GM12864 (cell line): ENCODE data around the gene POLR2E.
"Not testable (repeated sequence)": the region's sequence is repeated elsewhere in the genome, so short reads cannot be mapped to it uniquely, and the experiment has no call there.

ENCODE experiments used
- DNase-seq: peaks from one replicate; pipeline ENCODE4 v3.0.0-alpha.2; 2011; ENCODE audit warnings: low read depth
- H3K4me3 ChIP-seq: 2 replicates; pipeline ENCODE4 v1.5.1; 2011; ENCODE audit warnings: mild to moderate bottlenecking, low read depth, low read length, control low read depth
- TF ChIP-seq, protein P1 (sequence below): IDR thresholded peaks from 2 replicates; pipeline ENCODE4 v1.5.1; 2011; ENCODE audit warnings: low read depth, mild to moderate bottlenecking, moderate library complexity, low read length, control low read depth, inconsistent platforms; ENCODE audit errors: missing control alignments

Gene POLR2E

DNA sequence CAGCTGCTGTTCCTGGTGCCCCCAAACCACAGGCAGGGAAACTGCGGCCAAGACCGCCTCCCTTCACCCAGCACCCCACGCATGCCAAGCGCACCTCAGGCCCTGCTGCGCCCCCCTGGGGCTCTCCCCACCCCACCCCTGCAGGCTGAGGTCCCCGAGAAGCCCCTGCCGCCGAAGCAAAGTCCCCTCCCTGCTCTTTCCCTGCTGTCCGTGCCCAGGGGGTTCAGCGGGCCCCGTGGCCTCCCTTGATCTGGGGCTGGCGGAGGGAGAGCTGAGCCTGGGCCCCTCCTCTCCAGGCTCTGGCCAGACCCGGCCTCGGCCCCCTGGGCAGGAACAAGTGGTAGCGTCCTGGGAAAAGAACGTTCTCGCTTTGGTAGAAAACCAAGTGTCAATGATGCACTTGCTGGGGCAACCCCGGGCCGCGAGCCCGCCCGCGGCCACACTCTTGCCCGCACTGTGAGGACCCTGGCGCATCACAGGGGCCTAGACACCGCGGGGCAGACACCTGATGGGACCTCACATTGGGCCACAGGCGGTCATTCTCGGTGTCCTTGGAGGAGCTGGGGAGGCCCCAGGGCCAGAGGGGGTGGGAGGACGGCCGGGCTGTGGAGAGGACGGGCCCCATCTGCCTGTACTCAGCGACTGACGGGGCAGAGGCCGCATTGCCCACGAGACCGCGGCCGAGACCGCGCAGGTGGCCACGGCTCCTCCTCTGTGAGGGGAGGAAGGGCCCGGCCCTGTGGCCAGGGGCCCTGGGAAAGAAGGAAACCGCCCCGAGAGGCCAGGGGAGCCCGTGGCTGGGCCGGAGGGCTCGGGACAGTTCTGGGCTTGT is 37.6 kb upstream of the POLR2E start:
- H3K4me3 ChIP-seq, result peak overlapping the region; percentile 66
- no peak for DNase-seq
- TF ChIP-seq, protein P1, sequence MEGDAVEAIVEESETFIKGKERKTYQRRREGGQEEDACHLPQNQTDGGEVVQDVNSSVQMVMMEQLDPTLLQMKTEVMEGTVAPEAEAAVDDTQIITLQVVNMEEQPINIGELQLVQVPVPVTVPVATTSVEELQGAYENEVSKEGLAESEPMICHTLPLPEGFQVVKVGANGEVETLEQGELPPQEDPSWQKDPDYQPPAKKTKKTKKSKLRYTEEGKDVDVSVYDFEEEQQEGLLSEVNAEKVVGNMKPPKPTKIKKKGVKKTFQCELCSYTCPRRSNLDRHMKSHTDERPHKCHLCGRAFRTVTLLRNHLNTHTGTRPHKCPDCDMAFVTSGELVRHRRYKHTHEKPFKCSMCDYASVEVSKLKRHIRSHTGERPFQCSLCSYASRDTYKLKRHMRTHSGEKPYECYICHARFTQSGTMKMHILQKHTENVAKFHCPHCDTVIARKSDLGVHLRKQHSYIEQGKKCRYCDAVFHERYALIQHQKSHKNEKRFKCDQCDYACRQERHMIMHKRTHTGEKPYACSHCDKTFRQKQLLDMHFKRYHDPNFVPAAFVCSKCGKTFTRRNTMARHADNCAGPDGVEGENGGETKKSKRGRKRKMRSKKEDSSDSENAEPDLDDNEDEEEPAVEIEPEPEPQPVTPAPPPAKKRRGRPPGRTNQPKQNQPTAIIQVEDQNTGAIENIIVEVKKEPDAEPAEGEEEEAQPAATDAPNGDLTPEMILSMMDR, result no peak

- TF ChIP-seq, protein P1, result peak; percentile 3
- peak overlapping the region; percentile 66 for H3K4me3 ChIP-seq
- peak; percentile 60 for DNase-seq
Measured at GRCh38 chr19:1131718-1132551, 36.8 kb upstream of the POLR2E start.

DNA sequence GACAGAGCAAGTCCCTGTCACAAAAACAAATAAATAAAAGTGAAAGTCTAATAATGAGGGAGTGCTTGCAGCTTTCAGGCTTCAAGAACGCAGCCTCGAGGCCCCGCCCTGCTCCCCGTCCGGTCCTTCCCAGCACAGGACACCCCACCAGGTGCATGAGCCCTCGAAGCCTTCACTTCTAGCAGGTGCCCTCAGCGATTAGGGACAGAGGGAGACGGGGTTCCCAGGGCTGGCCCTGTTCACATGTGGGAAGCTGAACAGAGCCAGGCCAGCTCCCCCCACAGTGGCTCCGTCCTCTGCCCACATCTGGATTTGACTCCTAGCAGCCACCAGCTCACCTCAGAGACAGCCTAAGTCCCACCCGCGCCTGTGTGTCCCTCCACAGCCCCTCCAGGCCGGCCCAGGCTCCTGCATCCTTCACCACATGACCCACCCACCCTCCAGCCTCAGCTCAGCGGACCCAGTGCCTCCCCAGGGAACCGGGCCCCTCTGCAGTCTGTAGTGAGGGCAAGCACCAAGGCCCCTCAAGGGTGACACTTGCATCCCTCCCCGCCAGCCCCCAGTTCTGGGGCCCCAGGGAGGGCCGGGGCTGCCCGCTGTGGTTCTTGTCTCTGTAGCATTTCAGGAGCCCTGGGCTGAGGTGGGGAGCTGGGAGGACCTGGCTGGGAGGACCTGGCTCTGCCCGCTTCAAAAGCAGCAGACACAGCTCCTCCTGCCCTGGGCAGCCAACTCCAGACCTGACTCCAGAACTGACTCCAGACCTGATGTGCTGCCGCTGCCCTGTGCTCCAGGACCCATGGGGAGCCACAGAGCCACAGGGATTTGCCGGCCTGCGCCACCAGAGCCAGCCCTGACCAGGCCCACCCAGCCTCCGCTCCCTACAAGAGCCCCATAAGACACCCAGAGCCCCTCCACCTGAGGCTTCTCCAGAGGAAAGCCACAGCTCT is 35.9 kb upstream of the POLR2E start:
- H3K4me3 ChIP-seq, result peak overlapping the region; percentile 66
- TF ChIP-seq, protein P1, result no peak
- no peak for DNase-seq

DNA sequence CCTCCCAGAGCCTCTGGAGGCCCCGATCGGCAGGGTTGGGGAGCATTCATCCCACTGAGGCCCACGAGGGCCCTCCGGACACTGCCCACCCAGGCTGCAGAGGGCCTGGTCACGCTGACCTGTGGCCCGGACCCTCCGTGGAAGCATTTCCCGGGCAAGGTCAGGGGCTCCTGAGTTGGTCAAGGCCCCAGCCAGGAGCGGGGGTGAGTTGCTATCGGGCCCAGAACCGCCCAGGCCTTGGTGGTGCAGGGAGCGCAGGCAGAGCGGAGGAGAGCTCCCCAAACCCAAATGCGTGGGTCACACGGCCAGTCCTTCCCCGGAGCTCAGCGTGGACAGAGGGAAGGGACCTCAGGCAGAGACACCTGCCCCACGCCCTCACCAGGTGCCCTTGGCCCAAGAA is 34.4 kb upstream of the POLR2E start:
- DNase-seq, result no peak
- no peak overlapping the region for H3K4me3 ChIP-seq
- TF ChIP-seq, protein P1, result no peak

- H3K4me3 ChIP-seq, DNase-seq: not testable (repeated sequence)
Measured at GRCh38 chr19:1129084-1129483, 33.9 kb upstream of the POLR2E start.

- TF ChIP-seq, protein P1, result no peak
- DNase-seq, result no peak
- no peak overlapping the region for H3K4me3 ChIP-seq
Measured at GRCh38 chr19:1128106-1128505, 32.9 kb upstream of the POLR2E start.
